Activated CD4-positive, alpha-beta T cell treated with anti-CD3 and anti-CD28 coated beads for 48 hours (primary cell): ENCODE data around the gene RCC2.

Experiments used
- DNase-seq: peaks from one replicate; pipeline ENCODE4 v3.0.0-alpha.2; 2020

Gene RCC2

GRCh38 chr1:17441993-17442357 is 2.5 kb upstream of the RCC2 start:
- DNase-seq, result no peak

- DNase-seq, result no peak
These were observed 2.0 kb upstream of the RCC2 start for GRCh38 chr1:17441265-17441992.

- no peak for DNase-seq
These were observed 1.3 kb upstream of the RCC2 start for GRCh38 chr1:17440827-17441168.

- no peak for DNase-seq
These were observed 773 bp upstream of the RCC2 start for GRCh38 chr1:17440074-17440826.

GRCh38 chr1:17438318-17439249 is 893 bp downstream of the RCC2 start:
- DNase-seq, result peak; percentile 83

GRCh38 chr1:17437580-17438317 is 1.7 kb downstream of the RCC2 start:
- DNase-seq, result peak; percentile 71

- no peak for DNase-seq
These were observed 2.3 kb downstream of the RCC2 start for GRCh38 chr1:17437260-17437579.

GRCh38 chr1:17436380-17437174 is 2.9 kb downstream of the RCC2 start:
- DNase-seq, result no peak

- no peak for DNase-seq
These were observed 4.9 kb downstream of the RCC2 start for GRCh38 chr1:17434601-17435000.

- no peak for DNase-seq
These were observed 5.5 kb downstream of the RCC2 start for GRCh38 chr1:17434016-17434415.

GRCh38 chr1:17433261-17433660 is 6.2 kb downstream of the RCC2 start:
- no peak for DNase-seq

GRCh38 chr1:17432412-17432811 is 7.1 kb downstream of the RCC2 start:
- no peak for DNase-seq

GRCh38 chr1:17429183-17429582 is 10.3 kb downstream of the RCC2 start:
- no peak for DNase-seq

GRCh38 chr1:17427696-17428660 is 11.5 kb downstream of the RCC2 start:
- DNase-seq, result no peak

GRCh38 chr1:17425806-17426600 is 13.5 kb downstream of the RCC2 start:
- DNase-seq, result no peak

- DNase-seq, result no peak
These were observed 15.7 kb downstream of the RCC2 start for GRCh38 chr1:17423781-17424245.

GRCh38 chr1:17422461-17422860 is 17.0 kb downstream of the RCC2 start:
- DNase-seq, result no peak

- no peak for DNase-seq
These were observed 19.0 kb downstream of the RCC2 start for GRCh38 chr1:17420391-17420918.

GRCh38 chr1:17419626-17420328 is 19.7 kb downstream of the RCC2 start:
- DNase-seq, result peak; percentile 75
